T-helper 2 cell treated with Interferon-gamma antibody and Interleukin-4, amounts not matched to agents 100 ng/mL and 5 ng/mL, for 36 hours (primary cell): ENCODE results near the gene NPPA. TPM values are rescaled to one million over a fixed set of nuclear protein-coding genes. Genes with fewer than 3 reads are reported as not detected.

Experiments
- intact Hi-C: fragments of 100-400 bp; cut with micrococcal nuclease; formaldehyde crosslinking; loops from one replicate; pipeline ENCODE4 v1.15.1; 2023
- total RNA-seq: library from RNA; stranded (reverse); gene quantifications from 2 replicates; pipeline ENCODE4 v1.2.3, GENCODE V29; 2022

NPPA gene
- total RNA-seq, 1 donor from 2014 or later = not detected

- intact Hi-C loops = no loop called here
These were observed 5.2 kb downstream of the NPPA start for GRCh38 chr1:11842154-11843041.

- intact Hi-C loops = no loop called here
These were observed 6.1 kb downstream of the NPPA start for GRCh38 chr1:11841245-11842153.

GRCh38 chr1:11839727-11840705, 7.6 kb downstream of the NPPA start:
- intact Hi-C loops = loop anchor here (2.0 kb wide), 2 partner anchors 67 to 191 kb away; no protein-coding TSS in a partner anchor

- intact Hi-C loops = loop anchor here (1.0 to 2.0 kb wide), 3 partner anchors 56 to 192 kb away; no protein-coding TSS in a partner anchor
These were observed 9.0 kb downstream of the NPPA start for GRCh38 chr1:11838349-11839272.

GRCh38 chr1:11837767-11838348, 9.7 kb downstream of the NPPA start:
- intact Hi-C loops = loop anchor here (1.0 to 2.0 kb wide), 3 partner anchors 56 to 193 kb away; no protein-coding TSS in a partner anchor

- intact Hi-C loops = no loop called here
These were observed 10.4 kb downstream of the NPPA start for GRCh38 chr1:11836955-11837766.

- intact Hi-C loops = no loop called here
These were observed 11.9 kb downstream of the NPPA start for GRCh38 chr1:11835441-11836225.

GRCh38 chr1:11833900-11834299, 13.7 kb downstream of the NPPA start:
- intact Hi-C loops = no loop called here

GRCh38 chr1:11833497-11833896, 14.1 kb downstream of the NPPA start:
- intact Hi-C loops = no loop called here

- intact Hi-C loops = no loop called here
These were observed 15.4 kb downstream of the NPPA start for GRCh38 chr1:11831945-11832725.

- intact Hi-C loops = no loop called here
These were observed 19.1 kb downstream of the NPPA start for GRCh38 chr1:11828511-11828910.

GRCh38 chr1:11826946-11827345, 20.6 kb downstream of the NPPA start:
- intact Hi-C loops = no loop called here

- intact Hi-C loops = no loop called here
These were observed 22.5 kb downstream of the NPPA start for GRCh38 chr1:11825131-11825530.

GRCh38 chr1:11823366-11824137, 24.0 kb downstream of the NPPA start:
- intact Hi-C loops = no loop called here

GRCh38 chr1:11822091-11822490, 25.5 kb downstream of the NPPA start:
- intact Hi-C loops = no loop called here

- intact Hi-C loops = no loop called here
These were observed 30.4 kb downstream of the NPPA start for GRCh38 chr1:11817192-11817591.
